Measurements from ENCODE around the gene WNT3A.

GRCh38 chr1:228029281-228029680 lies 22.5 kb downstream of the WNT3A start:
- TF ChIP-seq CTCF (IDR thresholded peaks at IDR 0.05) (no peak), POLR2AphosphoS5 (IDR thresholded peaks at IDR 0.05) (no peak), EP300 (IDR thresholded peaks at IDR 0.05) (no peak)
